ENCODE data around the gene DUSP28.

GRCh38 chr2:240557808-240558207 lies 2.3 kb upstream of the DUSP28 start, which contains the start of gene ANKMY1:
- no peak for TF ChIP-seq ZNF704 (tag by site-specific recombination; IDR thresholded peaks at IDR 0.05)
- TF ChIP-seq CTCF (tag by site-specific recombination; IDR thresholded peaks at IDR 0.05) = no peak
- no peak for TF ChIP-seq YY1 (tag by site-specific recombination; IDR thresholded peaks at IDR 0.05)
- TF ChIP-seq ZNF10 (tag by site-specific recombination; IDR thresholded peaks at IDR 0.05) = no peak
- no peak for TF ChIP-seq ZBTB7A (tag by site-specific recombination; IDR thresholded peaks at IDR 0.05; ENCODE audit: low read depth)
- no peak for TF ChIP-seq PBX3 (CRISPR knock-in tag; IDR thresholded peaks at IDR 0.05)
- TF ChIP-seq ZNF707 (tag by site-specific recombination; IDR thresholded peaks at IDR 0.05) = no peak

All from HEK293 (cell line).